ENCODE data around the gene MGAT4D.

MGAT4D gene

GRCh38 chr4:140469791-140470733 lies 28.0 kb downstream of the MGAT4D start (continued):
- TF ChIP-seq PATZ1 (CRISPR knock-in tag; IDR thresholded peaks at IDR 0.05; ENCODE audit: borderline replicate concordance) (no peak), ARNTL (CRISPR knock-in tag; IDR thresholded peaks at IDR 0.05; ENCODE audit: borderline replicate concordance, low read depth) (no peak), OSR1 (CRISPR knock-in tag; IDR thresholded peaks at IDR 0.05) (no peak)

GRCh38 chr4:140466146-140466545 lies 31.9 kb downstream of the MGAT4D start:
- no peak for ATAC-seq
- TF ChIP-seq RARB (CRISPR knock-in tag; IDR thresholded peaks at IDR 0.05) (no peak), TOX (CRISPR knock-in tag; IDR thresholded peaks at IDR 0.05; ENCODE audit: borderline replicate concordance) (no peak)

GRCh38 chr4:140463614-140464013 lies 34.5 kb downstream of the MGAT4D start:
- no peak for TF ChIP-seq CREB5 (CRISPR knock-in tag; IDR thresholded peaks at IDR 0.05; ENCODE audit: low read depth)
- TF ChIP-seq SNAI2 (CRISPR knock-in tag; IDR thresholded peaks at IDR 0.05) = no peak
- TF ChIP-seq OSR1 (CRISPR knock-in tag; IDR thresholded peaks at IDR 0.05) = no peak
- TF ChIP-seq TOX (CRISPR knock-in tag; IDR thresholded peaks at IDR 0.05; ENCODE audit: borderline replicate concordance) = no peak
- no peak for TF ChIP-seq ZFP3 (CRISPR knock-in tag; IDR thresholded peaks at IDR 0.05)
- no peak for TF ChIP-seq ISL1 (CRISPR knock-in tag; IDR thresholded peaks at IDR 0.05)
- no peak for TF ChIP-seq TSHZ2 (CRISPR knock-in tag; IDR thresholded peaks at IDR 0.05)
- TF ChIP-seq ZNF8 (CRISPR knock-in tag; IDR thresholded peaks at IDR 0.05) = no peak
- no peak for TF ChIP-seq PPARA (CRISPR knock-in tag; IDR thresholded peaks at IDR 0.05; ENCODE audit: borderline replicate concordance)
- ATAC-seq = no peak

GRCh38 chr4:140463182-140463581 lies 34.9 kb downstream of the MGAT4D start:
- no peak for ATAC-seq
- TF ChIP-seq BACH2 (CRISPR knock-in tag; IDR thresholded peaks at IDR 0.05; ENCODE audit: borderline replicate concordance) (no peak), ZNF565 (CRISPR knock-in tag; conservative IDR thresholded peaks at IDR 0.05; ENCODE audit: low read depth) (no peak), POU6F1 (CRISPR knock-in tag; IDR thresholded peaks at IDR 0.05; ENCODE audit: borderline replicate concordance, low read depth) (no peak), OSR1 (CRISPR knock-in tag; IDR thresholded peaks at IDR 0.05) (no peak), ZNF70 (CRISPR knock-in tag; IDR thresholded peaks at IDR 0.05) (no peak), CSRNP3 (CRISPR knock-in tag; IDR thresholded peaks at IDR 0.05) (no peak), TOX (CRISPR knock-in tag; IDR thresholded peaks at IDR 0.05; ENCODE audit: borderline replicate concordance) (no peak), TSHZ2 (CRISPR knock-in tag; IDR thresholded peaks at IDR 0.05) (no peak), PPARA (CRISPR knock-in tag; IDR thresholded peaks at IDR 0.05; ENCODE audit: borderline replicate concordance) (no peak), GLIS3 (CRISPR knock-in tag; IDR thresholded peaks at IDR 0.05) (no peak), ARNTL (CRISPR knock-in tag; IDR thresholded peaks at IDR 0.05; ENCODE audit: borderline replicate concordance, low read depth) (no peak), ESRRG (CRISPR knock-in tag; IDR thresholded peaks at IDR 0.05) (no peak), ZFP3 (CRISPR knock-in tag; IDR thresholded peaks at IDR 0.05) (no peak), TCF4 (CRISPR knock-in tag; IDR thresholded peaks at IDR 0.05; ENCODE audit: borderline replicate concordance) (no peak), ISL1 (CRISPR knock-in tag; IDR thresholded peaks at IDR 0.05) (no peak), SNAI2 (CRISPR knock-in tag; IDR thresholded peaks at IDR 0.05) (no peak)
